Type B pancreatic cell (in vitro differentiated cells): Measurements from ENCODE around the gene NFIX. TPM values are rescaled to one million over a fixed set of nuclear protein-coding genes. Genes with fewer than 3 reads are reported as not detected.

Experiments used
- DNase-seq: peaks from one replicate; pipeline ENCODE4 v3.0.0; 2021; ENCODE audit warnings: mixed read lengths; ENCODE audit not compliant: unreplicated experiment; ENCODE audit errors: extremely low spot score
- H3K27ac Mint-ChIP-seq: 2 replicates; pipeline ENCODE4 v1.8.0; 2021; ENCODE audit warnings: mild to moderate bottlenecking, mixed read lengths
- H3K27me3 Mint-ChIP-seq: 2 replicates; pipeline ENCODE4 v1.8.0; 2021; ENCODE audit warnings: mixed read lengths
- H3K36me3 Mint-ChIP-seq: 2 replicates; pipeline ENCODE4 v1.8.0; 2021; ENCODE audit warnings: mixed read lengths
- H3K4me1 Mint-ChIP-seq: one replicate; pipeline ENCODE4 v1.8.0; 2021; ENCODE audit warnings: mixed read lengths; ENCODE audit not compliant: unreplicated experiment
- H3K4me3 Mint-ChIP-seq: 2 replicates; pipeline ENCODE4 v1.8.0; 2021; ENCODE audit warnings: mild to moderate bottlenecking, mixed read lengths
- H3K9me3 Mint-ChIP-seq: 2 replicates; pipeline ENCODE4 v1.8.0; 2021; ENCODE audit warnings: mixed read lengths
- total RNA-seq: library from RNA; stranded (reverse); gene quantifications from 2 replicates; pipeline ENCODE4 v1.2.1, GENCODE V29; 2021; ENCODE audit warnings: low replicate concordance
- TF ChIP-seq, protein P1 (sequence below): fragments of 200-600 bp; sonication (generic); conservative IDR thresholded peaks from 2 replicates; pipeline ENCODE4 v1.5.0; 2021; ENCODE audit warnings: antibody characterized with exemption, mild to moderate bottlenecking

NFIX gene
- total RNA-seq, 1 donor from 2014 or later, result 12.4 TPM

DNA sequence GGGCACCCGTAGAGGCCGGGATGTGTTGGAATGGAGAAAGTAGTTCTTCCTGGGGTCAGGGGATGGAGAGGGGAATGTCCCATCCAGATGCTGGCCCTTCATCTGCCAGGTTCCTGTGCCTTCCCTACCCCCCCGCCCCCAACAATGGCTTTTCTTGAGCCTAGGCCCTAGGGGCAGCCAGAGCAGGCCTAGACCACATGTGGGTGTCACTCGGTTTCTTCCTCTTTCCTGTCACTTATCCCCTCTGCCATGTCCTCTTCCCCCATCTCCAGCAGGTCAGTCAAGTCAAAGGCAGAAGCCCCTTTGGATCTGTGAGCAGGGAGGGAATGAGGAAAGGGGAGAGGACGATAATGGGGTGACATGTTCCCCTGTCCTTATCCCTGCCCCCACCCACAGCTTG is 71.0 kb downstream of the NFIX start:
- H3K9me3 Mint-ChIP-seq, result no peaks in the 10 kb centered on the region
- TF ChIP-seq, protein P1, sequence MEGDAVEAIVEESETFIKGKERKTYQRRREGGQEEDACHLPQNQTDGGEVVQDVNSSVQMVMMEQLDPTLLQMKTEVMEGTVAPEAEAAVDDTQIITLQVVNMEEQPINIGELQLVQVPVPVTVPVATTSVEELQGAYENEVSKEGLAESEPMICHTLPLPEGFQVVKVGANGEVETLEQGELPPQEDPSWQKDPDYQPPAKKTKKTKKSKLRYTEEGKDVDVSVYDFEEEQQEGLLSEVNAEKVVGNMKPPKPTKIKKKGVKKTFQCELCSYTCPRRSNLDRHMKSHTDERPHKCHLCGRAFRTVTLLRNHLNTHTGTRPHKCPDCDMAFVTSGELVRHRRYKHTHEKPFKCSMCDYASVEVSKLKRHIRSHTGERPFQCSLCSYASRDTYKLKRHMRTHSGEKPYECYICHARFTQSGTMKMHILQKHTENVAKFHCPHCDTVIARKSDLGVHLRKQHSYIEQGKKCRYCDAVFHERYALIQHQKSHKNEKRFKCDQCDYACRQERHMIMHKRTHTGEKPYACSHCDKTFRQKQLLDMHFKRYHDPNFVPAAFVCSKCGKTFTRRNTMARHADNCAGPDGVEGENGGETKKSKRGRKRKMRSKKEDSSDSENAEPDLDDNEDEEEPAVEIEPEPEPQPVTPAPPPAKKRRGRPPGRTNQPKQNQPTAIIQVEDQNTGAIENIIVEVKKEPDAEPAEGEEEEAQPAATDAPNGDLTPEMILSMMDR, result no peak
- H3K36me3 Mint-ChIP-seq, result no peaks in the 10 kb centered on the region
- peaks cover 16% of the 10 kb centered on the region for H3K4me1 Mint-ChIP-seq
- H3K27ac Mint-ChIP-seq, result no peak overlapping the region
- DNase-seq, result no peak
- peaks cover 92% of the 10 kb centered on the region for H3K27me3 Mint-ChIP-seq
- no peak overlapping the region for H3K4me3 Mint-ChIP-seq

GRCh38 chr19:13066933-13067807 is 71.9 kb downstream of the NFIX start:
- Mint-ChIP-seq H3K36me3 (no peaks in the 10 kb centered on the region), H3K27me3 (peaks cover 89% of the 10 kb centered on the region), H3K27ac (no peak overlapping the region), H3K9me3 (no peaks in the 10 kb centered on the region), H3K4me1 (peaks cover 16% of the 10 kb centered on the region), H3K4me3 (no peak overlapping the region)
- TF ChIP-seq, protein P1, result no peak
- DNase-seq, result no peak

DNA sequence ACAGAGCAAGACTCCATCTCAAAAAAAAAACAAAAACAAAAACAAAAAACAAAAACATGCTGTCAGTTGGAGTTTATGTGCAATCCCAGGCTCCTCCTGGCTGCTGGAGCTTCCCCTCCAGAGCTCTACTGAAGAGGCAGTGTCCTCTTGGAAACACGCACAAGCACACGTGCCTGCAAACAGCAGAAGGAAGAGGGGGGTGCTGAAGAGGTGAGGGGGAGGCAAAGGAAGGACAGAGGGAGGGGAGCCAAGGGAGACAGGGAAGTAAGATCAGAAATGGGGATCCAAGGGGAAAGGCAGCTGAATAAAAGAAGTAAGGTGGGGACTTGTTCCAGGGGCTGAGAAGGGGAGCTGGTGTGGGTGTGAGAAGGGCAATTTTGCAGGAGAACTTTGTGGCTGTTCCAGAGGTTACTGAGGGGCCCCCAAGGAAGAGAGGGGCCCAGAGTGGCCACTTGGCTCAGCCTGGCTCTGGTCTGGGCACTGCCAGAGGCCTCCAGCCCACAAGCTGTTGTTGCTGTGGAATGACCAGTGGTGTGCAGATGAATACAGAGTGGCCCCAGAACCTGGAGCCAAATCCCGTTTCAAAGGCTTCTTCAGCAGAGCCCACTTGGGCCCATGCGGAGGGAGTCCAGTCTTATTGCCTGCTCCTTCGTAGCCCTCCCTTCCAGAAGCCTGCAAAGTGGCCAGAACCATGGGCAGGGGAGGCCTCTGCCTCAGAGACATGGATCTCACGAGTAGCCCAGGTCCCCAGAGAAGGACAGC is 73.0 kb downstream of the NFIX start:
- Mint-ChIP-seq H3K9me3 (no peaks in the 10 kb centered on the region), H3K27me3 (peaks cover 89% of the 10 kb centered on the region), H3K4me1 (peaks cover 14% of the 10 kb centered on the region), H3K4me3 (no peak overlapping the region), H3K36me3 (no peaks in the 10 kb centered on the region), H3K27ac (no peak overlapping the region)
- TF ChIP-seq, protein P1, result no peak
- DNase-seq, result no peak

DNA sequence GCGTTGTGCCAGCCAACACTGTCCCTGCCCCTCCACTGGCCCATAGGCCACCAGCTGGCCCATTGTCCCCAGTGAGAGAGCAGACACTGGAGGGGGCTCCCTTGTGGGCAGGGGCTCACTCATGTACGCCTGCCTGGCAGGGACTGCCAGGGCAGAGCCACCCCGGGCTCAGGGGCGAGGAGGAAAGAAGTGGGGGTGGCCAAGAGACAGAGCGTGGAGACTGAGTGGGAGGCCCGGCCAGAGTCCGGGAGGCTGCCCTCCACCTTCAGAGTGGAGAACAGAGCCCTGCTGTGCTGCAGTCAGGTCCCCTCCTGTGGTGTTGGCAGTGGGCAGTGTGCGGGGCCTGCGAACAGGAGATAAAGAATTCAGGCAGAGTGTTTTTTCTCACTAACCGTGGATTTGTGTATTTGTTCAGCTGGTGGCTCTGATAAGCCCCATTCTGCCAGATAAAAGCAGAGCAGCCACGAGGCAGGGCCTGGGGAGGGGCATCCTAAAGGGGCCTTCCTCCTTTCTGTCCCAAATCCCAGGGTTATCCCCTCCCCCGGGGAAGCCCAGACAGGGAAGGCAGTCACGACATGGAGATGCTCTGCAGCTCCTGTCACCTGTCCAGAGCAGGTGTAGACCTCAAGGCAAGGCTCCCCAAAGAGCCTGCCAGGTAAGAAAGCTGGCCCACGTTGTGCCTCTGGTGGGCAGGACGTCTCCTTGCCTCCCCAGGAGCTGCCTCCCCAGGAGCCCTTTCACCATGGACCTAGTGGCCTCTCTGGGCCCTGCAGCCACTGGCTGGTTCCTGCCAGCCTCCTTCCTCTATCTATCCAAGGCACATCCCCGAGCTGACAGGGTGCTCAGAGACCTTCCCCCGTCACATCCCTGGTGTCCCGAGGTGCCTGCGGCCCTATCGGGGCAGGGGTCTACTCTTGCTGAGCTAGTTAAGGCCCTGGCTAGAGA is 74.4 kb downstream of the NFIX start:
- Mint-ChIP-seq H3K4me1 (peaks cover 10% of the 10 kb centered on the region), H3K27me3 (peaks cover 87% of the 10 kb centered on the region), H3K4me3 (no peak overlapping the region), H3K36me3 (no peaks in the 10 kb centered on the region), H3K9me3 (no peaks in the 10 kb centered on the region), H3K27ac (no peak overlapping the region)
- TF ChIP-seq, protein P1, result no peak
- DNase-seq, result no peak

- Mint-ChIP-seq H3K4me1 (peaks cover 10% of the 10 kb centered on the region), H3K27ac (no peak overlapping the region), H3K36me3 (no peaks in the 10 kb centered on the region), H3K4me3 (no peak overlapping the region), H3K9me3 (no peaks in the 10 kb centered on the region), H3K27me3 (peaks cover 85% of the 10 kb centered on the region)
- TF ChIP-seq, protein P1, result no peak
- DNase-seq, result no peak
These were observed 75.3 kb downstream of the NFIX start for GRCh38 chr19:13070425-13071140.
